Activated naive CD4-positive, alpha-beta T cell treated with anti-CD3 and anti-CD28 coated beads, Interleukin-2, amount 10 ng/mL, durations not matched to agents 7 days and 5 days (primary cell): ENCODE measurements around the gene ATP9A.
"Not testable (repeated sequence)": the region's sequence is repeated elsewhere in the genome, so short reads cannot be mapped to it uniquely, and the experiment has no call there.

Experiments used
- CTCF ChIA-PET: fragments of 350-600 bp; sonication (Branson Sonifier 250); formaldehyde crosslinking; loops from one replicate; lab custom pipeline; 2021; ENCODE audit warnings: antibody characterized with exemption; lab: Charles Lee
- DNase-seq: peaks from one replicate; pipeline ENCODE4 v3.0.0-alpha.2; 2020
- H3K27ac Mint-ChIP-seq: one replicate; pipeline ENCODE4 v1.8.0; 2021; ENCODE audit warnings: mild to moderate bottlenecking, moderate library complexity, mixed read lengths
- H3K27me3 Mint-ChIP-seq: one replicate; pipeline ENCODE4 v1.8.0; 2021; ENCODE audit warnings: mild to moderate bottlenecking, mixed read lengths
- H3K36me3 Mint-ChIP-seq: one replicate; pipeline ENCODE4 v1.8.0; 2021; ENCODE audit warnings: mixed read lengths
- H3K4me1 Mint-ChIP-seq: one replicate; pipeline ENCODE4 v1.8.0; 2021; ENCODE audit warnings: mixed read lengths
- H3K4me3 Mint-ChIP-seq: one replicate; pipeline ENCODE4 v1.8.0; 2021; ENCODE audit warnings: mild to moderate bottlenecking, moderate library complexity, mixed read lengths
- H3K9me3 Mint-ChIP-seq: one replicate; pipeline ENCODE4 v1.8.0; 2021; ENCODE audit warnings: mixed read lengths

ATP9A gene

DNA sequence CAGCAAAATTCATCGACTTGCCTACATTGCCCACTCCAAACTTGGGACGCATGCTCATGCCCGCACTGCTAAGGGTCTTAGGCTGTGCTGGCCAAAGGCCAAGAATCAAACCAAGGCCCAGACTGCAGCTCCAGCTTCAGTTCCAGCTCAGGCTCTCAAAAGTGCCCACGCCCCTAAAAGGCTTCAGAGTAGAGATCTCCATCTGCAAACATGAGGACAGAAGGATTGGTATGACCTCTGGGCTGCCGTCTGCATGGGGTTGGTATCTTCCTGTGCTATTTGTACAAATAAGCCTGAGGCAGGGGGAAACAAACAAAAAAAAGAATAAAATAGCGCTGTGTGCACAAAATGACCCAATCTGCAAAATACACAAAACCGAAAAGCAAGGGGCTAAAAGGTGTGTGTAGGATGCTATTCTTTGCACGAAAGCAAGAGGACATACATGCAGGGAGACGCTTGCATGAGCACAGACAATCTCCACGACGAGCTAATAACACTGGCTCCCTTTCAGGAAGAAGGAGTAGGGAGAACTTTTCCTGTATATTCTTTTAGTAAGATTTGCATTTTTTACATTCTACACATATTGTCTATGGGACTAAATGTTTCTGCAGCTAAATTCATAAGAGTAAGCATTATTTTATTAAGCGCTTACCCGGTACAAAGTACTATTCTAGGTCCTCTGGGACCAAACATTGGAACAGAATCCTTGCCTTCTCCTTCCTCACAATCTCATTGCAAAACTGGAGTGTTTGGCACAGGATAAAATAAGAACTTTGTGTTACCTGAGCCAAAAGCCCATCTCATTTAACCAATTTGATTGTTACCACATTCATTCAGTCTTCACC is 33.1 kb downstream of the ATP9A start:
- H3K36me3 Mint-ChIP-seq = no peaks in the 10 kb centered on the region
- CTCF ChIA-PET = no interaction called here
- DNase-seq = no peak
- H3K27ac Mint-ChIP-seq = no peak overlapping the region
- H3K9me3 Mint-ChIP-seq = no peaks in the 10 kb centered on the region
- no peak overlapping the region for H3K4me3 Mint-ChIP-seq
- no peaks in the 10 kb centered on the region for H3K4me1 Mint-ChIP-seq
- H3K27me3 Mint-ChIP-seq = peaks cover 20% of the 10 kb centered on the region

DNA sequence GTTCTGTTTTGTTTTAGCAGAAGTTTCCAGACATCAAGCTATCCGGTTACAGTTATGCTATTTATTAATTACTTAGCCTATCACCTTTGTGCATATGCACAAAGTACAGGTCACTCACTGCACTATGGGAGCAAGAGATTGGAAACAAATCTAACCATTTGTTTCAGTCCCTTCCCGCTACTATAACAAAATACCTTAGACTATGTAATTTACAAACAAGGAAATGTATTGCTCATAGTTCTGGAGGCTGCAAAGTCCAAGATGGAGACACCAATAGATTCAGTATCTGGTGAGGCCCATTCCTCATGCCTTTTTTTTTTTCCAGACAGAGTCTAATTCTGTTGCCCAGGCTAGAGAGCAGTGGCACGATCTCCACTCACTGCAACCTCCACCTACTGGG is 35.1 kb downstream of the ATP9A start:
- Mint-ChIP-seq H3K9me3 (no peaks in the 10 kb centered on the region), H3K36me3 (no peaks in the 10 kb centered on the region), H3K27ac (no peak overlapping the region), H3K4me3 (no peak overlapping the region), H3K27me3 (peaks cover 15% of the 10 kb centered on the region), H3K4me1 (no peaks in the 10 kb centered on the region)
- CTCF ChIA-PET = no interaction called here
- no peak for DNase-seq

DNA sequence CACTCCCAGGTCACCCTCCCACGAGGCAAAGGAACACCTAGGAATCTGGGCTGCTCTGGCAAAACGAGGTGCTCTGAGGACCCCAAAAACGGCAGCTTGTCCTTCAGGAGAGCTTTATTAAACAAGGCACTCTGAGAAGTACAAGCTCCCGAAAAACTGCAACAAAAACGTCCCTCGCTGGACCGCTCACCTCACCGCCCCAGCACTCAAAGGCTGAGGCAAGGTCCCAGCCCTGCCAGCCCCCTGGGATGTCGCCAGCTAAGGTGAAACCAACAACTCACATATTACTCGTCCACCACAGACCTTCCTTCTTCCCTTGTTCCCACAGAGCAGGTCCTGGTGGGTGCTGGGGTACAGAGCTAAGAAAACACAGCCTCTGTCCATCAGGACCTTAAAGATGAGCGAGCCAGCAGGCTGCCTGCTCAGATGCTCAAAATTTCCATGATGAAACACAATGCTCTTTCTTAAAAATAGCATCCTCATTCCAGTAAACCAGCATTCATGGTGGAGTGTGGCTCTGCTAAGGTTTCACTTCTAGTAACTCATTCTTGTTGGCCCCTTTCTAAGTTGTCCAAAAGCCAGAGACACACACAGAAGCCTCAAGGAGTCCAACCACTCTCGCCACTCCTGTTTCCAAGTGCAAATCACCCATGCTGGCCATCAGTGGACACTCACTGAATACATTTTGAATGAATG is 35.9 kb downstream of the ATP9A start:
- no peak overlapping the region for H3K27ac Mint-ChIP-seq
- H3K27me3 Mint-ChIP-seq = peaks cover 15% of the 10 kb centered on the region
- CTCF ChIA-PET = interaction anchor here (0.6 to 0.7 kb wide), 2 partner anchors 20 to 907 kb away, joined by 3 read pairs; no protein-coding TSS in a partner anchor
- H3K9me3 Mint-ChIP-seq = no peaks in the 10 kb centered on the region
- H3K36me3 Mint-ChIP-seq = no peaks in the 10 kb centered on the region
- no peak overlapping the region for H3K4me3 Mint-ChIP-seq
- no peak for DNase-seq
- H3K4me1 Mint-ChIP-seq = no peaks in the 10 kb centered on the region

DNA sequence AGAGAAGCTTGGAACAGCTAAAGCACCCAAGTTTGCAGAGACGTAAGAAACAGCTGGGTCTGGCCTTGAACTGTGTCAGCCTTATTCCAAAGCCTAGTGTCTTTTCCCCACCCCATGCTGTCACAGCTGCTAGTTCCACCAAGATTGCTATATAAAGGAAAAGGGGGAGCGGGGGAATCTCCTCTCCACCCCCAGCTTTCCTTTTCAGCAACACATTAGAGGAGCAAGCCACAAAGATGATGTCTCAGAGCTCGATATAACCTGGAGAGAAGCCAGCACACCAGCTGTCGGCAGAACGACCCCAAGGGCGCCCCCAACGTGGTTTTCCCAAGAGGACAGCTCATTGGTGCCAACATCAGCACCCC is 36.5 kb downstream of the ATP9A start:
- H3K9me3 Mint-ChIP-seq = no peaks in the 10 kb centered on the region
- CTCF ChIA-PET = interaction anchor here (0.6 to 0.7 kb wide), 3 partner anchors 20 to 906 kb away, joined by 3 read pairs; no protein-coding TSS in a partner anchor
- no peak for DNase-seq
- H3K27ac Mint-ChIP-seq = no peak overlapping the region
- H3K4me3 Mint-ChIP-seq = no peak overlapping the region
- H3K27me3 Mint-ChIP-seq = peaks cover 15% of the 10 kb centered on the region
- no peaks in the 10 kb centered on the region for H3K4me1 Mint-ChIP-seq
- no peaks in the 10 kb centered on the region for H3K36me3 Mint-ChIP-seq

DNA sequence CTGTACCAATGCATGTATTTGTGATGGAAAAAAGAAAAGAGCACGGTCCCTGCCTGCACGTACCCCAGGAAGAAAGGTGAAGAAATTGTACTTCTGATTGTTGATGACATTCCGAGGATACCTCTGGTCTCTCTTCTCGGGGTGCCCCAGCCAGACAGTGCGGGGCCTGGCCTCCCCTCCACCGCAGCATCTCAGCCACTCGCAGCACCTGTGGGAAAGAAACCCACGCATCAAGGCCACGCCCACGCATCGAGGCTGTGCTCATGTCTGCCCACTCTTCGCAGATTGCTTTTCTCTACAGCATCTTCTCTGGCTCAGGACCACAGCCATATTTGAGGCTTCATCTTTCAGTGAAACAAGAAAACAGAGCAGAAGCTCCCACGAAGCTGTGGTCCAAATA is 38.4 kb downstream of the ATP9A start:
- CTCF ChIA-PET = no interaction called here
- H3K27ac Mint-ChIP-seq = no peak overlapping the region
- no peak for DNase-seq
- no peaks in the 10 kb centered on the region for H3K36me3 Mint-ChIP-seq
- H3K4me3 Mint-ChIP-seq = no peak overlapping the region
- H3K27me3 Mint-ChIP-seq = peaks cover 15% of the 10 kb centered on the region
- no peaks in the 10 kb centered on the region for H3K9me3 Mint-ChIP-seq
- no peaks in the 10 kb centered on the region for H3K4me1 Mint-ChIP-seq

DNA sequence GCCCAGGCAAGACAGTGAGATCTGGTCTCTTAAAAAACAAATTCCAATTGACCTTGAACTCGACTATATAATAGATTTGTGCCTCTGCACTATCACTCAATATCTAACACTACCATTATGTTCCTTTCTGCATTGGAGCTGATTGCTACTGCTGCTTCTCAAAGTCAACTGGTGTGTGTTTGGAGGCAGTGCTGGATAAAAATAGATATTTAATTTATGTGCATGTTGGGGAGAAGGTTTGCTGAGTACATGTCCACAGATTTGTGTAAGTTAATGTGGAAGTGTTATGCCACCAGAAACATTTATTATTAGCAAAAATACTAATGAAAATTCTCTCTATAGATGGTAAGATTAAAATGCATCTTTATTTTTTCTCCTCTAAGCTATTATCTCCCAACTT is 39.5 kb downstream of the ATP9A start:
- no peaks in the 10 kb centered on the region for H3K36me3 Mint-ChIP-seq
- DNase-seq = no peak
- no peak overlapping the region for H3K4me3 Mint-ChIP-seq
- H3K27me3 Mint-ChIP-seq = peaks cover 10% of the 10 kb centered on the region
- CTCF ChIA-PET = no interaction called here
- H3K27ac Mint-ChIP-seq = no peak overlapping the region
- H3K4me1 Mint-ChIP-seq = no peaks in the 10 kb centered on the region
- H3K9me3 Mint-ChIP-seq = no peaks in the 10 kb centered on the region

DNA sequence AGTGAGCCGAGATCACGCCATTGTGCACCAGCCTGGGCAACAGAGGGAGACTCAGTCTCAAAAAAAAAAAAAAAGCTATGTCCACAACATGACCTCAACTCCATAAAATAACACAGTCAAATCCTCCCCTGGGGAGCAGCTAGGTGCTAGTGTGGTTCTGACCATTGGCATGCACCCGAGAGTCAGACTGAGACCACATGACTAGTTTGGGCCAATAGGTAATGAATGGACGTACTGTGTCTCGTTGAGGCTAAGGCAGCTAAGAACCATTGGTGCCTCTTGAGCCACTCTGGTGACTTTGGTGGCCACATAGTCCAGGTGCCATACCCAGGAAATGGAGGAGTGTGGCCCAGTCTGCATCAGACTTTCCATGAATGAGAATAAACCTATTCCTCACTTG is 40.3 kb downstream of the ATP9A start:
- H3K9me3 Mint-ChIP-seq = no peaks in the 10 kb centered on the region
- H3K4me1 Mint-ChIP-seq = no peaks in the 10 kb centered on the region
- CTCF ChIA-PET = interaction anchor here (0.6 kb wide), 1 partner anchor 186 kb away, joined by 3 read pairs; no protein-coding TSS in a partner anchor
- H3K27ac Mint-ChIP-seq = no peak overlapping the region
- DNase-seq = no peak
- no peaks in the 10 kb centered on the region for H3K36me3 Mint-ChIP-seq
- H3K27me3 Mint-ChIP-seq = peaks cover 10% of the 10 kb centered on the region
- no peak overlapping the region for H3K4me3 Mint-ChIP-seq

DNA sequence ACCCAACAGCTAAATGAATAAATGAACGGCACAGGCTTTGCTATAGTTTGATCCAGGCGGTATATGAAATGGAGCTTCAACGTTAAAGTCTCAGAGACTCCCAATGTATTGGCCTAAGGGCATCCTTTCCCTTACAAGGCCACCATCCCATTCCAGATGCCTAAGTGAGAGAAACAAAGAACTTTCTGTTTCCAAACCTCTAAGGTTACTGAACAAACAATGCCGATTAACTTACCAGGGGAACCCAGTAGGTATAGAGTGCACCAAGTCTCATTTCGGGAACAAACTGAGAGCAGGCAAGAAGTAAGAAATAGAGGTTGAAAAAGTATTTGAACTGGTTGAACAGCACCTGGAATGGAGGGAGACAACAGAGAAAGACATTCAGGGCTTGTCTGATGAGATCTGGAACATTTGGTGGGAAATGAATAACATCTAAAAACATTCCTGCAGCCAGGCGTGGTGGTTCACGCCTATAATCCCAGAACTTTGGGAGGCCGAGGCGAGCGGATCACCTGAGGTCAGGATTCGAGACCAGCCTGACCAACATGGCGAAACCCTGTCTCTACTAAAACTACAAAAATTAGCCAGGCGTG is 42.5 kb downstream of the ATP9A start:
- H3K9me3 Mint-ChIP-seq = no peaks in the 10 kb centered on the region
- no peak for DNase-seq
- CTCF ChIA-PET = no interaction called here

DNA sequence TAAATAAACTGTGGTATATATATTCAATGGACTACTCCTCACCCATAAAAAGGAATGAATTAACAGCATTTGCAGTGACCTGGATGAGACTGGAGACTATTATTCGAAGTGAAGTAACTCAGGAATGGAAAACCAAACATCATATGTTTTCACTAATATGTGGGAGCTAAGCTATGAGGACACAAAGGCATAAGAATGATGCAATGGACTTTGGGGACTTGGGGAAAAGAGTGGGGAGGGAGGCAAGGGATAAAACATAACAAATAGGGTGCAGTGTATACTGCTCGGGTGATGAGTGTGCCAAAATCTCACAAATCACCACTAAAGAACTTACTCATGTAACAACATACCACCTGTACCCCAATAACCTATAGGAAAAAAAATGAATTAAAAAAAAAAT is 45.2 kb downstream of the ATP9A start:
- H3K27me3 Mint-ChIP-seq, H3K4me3 Mint-ChIP-seq, H3K36me3 Mint-ChIP-seq, H3K9me3 Mint-ChIP-seq, H3K4me1 Mint-ChIP-seq, CTCF ChIA-PET, DNase-seq, H3K27ac Mint-ChIP-seq: not testable (repeated sequence)

More for the DNA sequence above, 42.5 kb downstream of the ATP9A start:
- Mint-ChIP-seq H3K27me3 (peaks cover 4% of the 10 kb centered on the region), H3K4me3 (no peak overlapping the region), H3K36me3 (no peaks in the 10 kb centered on the region), H3K27ac (no peak overlapping the region), H3K4me1 (no peaks in the 10 kb centered on the region)

DNA sequence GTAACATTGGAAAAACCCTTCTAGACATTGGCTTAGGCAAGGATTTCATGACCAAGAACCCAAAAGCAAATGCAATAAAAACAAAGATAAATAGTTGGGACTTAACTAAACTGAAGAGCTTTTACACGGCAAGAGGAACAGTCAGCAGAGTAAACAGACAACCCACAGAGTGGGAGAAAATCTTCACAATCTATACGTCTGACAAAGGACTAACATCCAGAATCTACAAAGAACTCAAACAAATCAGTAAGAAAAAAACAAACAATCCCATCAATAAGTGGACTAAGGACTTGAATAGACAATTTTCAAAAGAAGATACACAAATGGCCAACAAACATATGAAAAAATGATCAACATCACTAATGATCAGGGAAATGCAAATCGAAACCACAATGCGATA is 45.9 kb downstream of the ATP9A start:
- H3K27ac Mint-ChIP-seq, DNase-seq, H3K9me3 Mint-ChIP-seq, H3K4me3 Mint-ChIP-seq, H3K36me3 Mint-ChIP-seq, CTCF ChIA-PET, H3K4me1 Mint-ChIP-seq, H3K27me3 Mint-ChIP-seq: not testable (repeated sequence)

DNA sequence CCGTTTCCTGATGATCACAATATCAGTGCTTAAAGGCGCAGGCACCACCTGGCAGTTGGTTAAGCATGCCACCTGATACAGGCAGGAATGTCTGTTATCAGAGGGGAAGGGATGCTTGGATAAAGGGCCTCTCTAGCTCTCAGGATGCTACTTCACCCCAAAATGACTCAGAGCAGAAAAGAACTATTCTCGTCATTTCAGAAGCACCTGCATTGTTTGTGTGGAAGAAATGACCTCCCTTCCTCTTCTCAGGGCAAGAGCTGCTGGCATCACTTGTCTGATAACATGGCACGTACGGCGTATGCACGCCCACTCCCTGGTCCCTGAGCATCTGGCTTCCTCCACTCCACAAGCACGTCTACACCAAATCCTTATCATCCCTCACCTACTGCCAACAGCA is 47.3 kb downstream of the ATP9A start:
- no peak overlapping the region for H3K4me3 Mint-ChIP-seq
- no peak for DNase-seq
- H3K4me1 Mint-ChIP-seq = no peaks in the 10 kb centered on the region
- H3K27ac Mint-ChIP-seq = no peak overlapping the region
- CTCF ChIA-PET = no interaction called here
- no peaks in the 10 kb centered on the region for H3K9me3 Mint-ChIP-seq
- H3K36me3 Mint-ChIP-seq = no peaks in the 10 kb centered on the region
- H3K27me3 Mint-ChIP-seq = peaks cover 7% of the 10 kb centered on the region

DNA sequence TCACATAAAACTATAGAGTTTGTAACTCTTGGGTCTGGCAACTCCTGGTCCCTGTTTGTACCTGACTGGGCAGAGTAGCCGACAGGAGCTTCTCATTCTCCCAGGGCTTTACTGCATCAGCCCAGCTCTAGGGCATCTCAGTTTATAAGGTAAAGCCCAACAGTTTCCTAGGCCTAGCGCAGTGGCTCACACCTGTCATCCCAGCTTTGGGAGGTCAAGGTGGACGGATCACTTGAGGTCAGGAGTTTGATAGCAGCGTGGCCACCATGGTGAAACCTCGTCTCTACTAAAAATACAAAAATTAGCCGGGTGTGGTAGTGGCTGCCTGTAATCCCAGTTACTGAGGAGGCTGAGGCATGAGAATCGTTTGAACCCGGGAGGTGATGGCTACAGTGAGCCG is 47.8 kb downstream of the ATP9A start:
- DNase-seq = no peak
- CTCF ChIA-PET = no interaction called here
- Mint-ChIP-seq H3K4me1 (no peaks in the 10 kb centered on the region), H3K27ac (no peak overlapping the region), H3K9me3 (no peaks in the 10 kb centered on the region), H3K36me3 (no peaks in the 10 kb centered on the region), H3K4me3 (no peak overlapping the region), H3K27me3 (peaks cover 7% of the 10 kb centered on the region)

DNA sequence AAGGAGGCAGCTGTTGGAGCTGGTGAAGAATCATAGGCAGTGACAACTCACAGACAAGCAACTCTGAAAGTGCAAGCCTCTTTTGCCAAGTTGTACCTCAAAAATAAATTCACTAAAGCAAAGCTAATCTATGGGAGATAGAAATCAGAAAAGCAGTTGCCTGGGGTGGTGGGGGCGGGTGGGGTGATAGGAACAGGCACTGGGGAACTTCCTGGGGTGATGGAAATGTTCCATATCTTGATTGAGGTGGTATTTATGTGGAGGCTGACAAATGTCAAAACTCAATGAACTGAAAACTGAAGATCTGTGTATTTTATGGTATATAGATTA is 52.4 kb downstream of the ATP9A start:
- Mint-ChIP-seq H3K36me3 (no peaks in the 10 kb centered on the region), H3K4me1 (no peaks in the 10 kb centered on the region), H3K4me3 (no peak overlapping the region), H3K9me3 (no peaks in the 10 kb centered on the region), H3K27ac (no peak overlapping the region), H3K27me3 (peaks cover 8% of the 10 kb centered on the region)
- no peak for DNase-seq
- CTCF ChIA-PET = no interaction called here

DNA sequence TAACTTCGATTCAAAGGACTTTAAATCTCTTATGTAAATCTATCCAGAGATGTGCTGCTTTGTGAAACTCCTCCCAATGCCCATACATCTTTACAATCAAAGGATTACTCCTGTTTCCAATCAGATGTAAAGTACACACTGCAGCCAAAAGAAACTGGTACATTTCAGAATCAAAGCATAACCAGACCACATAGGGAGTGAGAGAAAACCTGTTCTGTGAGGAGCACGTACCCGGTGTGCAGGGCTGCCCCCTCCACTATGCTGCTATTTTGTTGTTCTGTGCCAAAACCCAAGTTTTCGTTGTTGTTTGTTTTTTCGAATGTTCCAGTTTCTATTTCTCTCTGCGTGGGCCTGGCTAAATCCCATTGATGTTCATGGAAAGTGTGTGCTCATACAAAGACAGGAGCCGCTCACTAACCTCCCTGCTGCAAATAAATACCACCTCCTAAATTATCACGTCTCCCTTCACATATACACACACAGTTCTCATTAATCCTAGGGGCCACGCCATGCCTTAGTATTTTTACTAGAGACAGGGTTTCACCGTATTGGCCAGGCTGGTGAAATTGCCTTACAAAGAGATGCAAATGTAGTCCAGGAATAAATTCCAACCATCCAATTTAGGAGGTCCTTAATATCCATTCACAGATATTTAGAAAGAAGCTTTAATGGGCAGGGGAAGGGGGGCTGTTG is 52.9 kb downstream of the ATP9A start:
- H3K4me1 Mint-ChIP-seq = no peaks in the 10 kb centered on the region
- no peaks in the 10 kb centered on the region for H3K9me3 Mint-ChIP-seq
- H3K27me3 Mint-ChIP-seq = peaks cover 7% of the 10 kb centered on the region
- CTCF ChIA-PET = no interaction called here
- H3K4me3 Mint-ChIP-seq = no peak overlapping the region
- no peaks in the 10 kb centered on the region for H3K36me3 Mint-ChIP-seq
- DNase-seq = no peak
- H3K27ac Mint-ChIP-seq = no peak overlapping the region
